Measurements from ENCODE around the gene GABRB3.

The GABRB3 gene

DNA sequence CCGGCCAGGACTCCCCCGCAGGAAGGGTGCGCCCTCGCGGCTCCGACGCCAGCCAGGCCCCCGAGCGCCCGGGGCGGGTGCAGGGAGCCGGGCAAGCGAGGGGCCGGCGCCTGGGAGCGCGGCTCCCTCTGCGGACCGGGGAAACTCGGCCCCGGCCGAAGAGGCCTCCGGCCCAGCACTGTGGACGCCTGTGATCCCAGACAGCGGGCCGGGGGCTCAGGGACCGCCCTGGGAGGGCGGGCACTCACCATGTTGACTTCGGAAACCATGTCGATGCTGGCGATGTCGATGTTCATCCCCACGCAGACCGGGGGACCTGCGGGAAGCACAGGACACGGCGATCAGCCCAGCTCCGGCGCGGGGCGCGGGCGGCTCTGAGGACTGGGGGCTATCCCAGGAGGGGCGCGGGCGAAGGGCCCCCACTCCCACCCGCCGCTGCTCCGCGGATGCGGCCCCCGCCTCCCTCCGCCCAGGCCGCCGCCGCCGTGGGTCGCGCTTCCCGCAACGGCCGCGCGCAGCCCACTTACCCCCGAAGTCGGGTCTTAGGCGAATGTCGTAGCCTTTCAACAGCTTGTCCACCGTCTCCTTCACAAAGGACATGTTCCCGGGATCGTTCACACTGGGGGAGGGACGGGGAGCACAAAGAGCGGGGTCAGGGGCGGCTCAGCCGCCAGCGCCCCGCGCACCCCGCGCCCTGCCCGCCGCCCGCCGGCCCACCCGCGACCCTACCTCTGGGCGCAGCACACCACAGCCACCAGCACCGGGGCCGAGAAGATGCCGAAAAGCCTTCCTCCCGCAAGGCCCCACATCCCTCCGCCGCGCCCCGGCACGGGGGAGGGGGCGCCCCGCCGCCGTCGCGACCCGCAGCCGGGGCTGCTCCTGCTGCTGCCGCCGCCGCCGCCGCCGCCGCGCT, at the start of gene GABRB3:
Gene GABRB3 (minus strand): TSS at position 913 of the 913 bp plus-strand sequence.
- DNase-seq (ENCODE audit: low read depth), result no peak

DNA sequence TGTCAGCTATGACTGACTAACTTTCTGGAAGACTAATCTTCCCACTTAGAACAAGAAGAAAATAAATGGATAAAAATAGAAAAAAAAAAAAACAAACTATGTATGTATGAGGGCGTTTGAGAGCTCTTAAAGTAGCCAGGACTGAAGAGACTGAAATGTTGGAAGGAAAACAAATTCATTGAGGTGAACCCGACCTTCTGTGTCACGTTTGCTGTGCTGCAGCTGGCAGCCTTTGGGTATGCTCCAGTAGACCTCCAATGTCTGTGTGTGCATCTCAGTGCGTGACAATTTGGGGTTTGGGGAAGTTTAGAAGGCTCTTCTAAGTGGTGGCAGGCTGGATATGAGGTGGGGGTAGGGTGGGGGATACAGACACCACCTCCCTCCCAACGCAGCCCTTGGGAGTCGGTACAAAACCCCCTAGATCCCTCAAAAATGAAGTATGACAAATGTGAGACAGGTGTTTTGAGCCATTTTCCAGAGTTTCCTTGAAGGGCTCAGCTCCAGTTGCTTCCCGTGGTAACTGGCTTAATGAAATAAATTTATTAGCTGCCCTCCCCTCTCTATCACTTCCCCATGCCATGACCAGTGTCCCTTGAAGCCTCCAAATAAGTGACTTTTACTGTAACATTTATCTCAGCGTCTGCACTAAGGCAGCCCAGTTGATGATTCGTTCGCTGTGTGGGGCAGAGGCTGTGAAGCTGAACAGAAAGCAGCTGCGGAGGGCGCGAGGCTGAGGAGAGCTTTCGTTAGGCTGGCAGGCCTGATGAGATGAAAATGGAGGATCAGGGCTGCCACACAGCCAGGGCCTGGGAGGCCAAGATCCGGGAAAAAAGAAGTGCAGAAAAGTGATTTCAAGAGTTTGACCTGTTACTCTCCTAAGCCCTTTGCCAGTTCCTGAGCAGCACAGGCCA, 34.9 kb upstream of the GABRB3 start:
- DNase-seq (ENCODE audit: low read depth), result no peak

DNA sequence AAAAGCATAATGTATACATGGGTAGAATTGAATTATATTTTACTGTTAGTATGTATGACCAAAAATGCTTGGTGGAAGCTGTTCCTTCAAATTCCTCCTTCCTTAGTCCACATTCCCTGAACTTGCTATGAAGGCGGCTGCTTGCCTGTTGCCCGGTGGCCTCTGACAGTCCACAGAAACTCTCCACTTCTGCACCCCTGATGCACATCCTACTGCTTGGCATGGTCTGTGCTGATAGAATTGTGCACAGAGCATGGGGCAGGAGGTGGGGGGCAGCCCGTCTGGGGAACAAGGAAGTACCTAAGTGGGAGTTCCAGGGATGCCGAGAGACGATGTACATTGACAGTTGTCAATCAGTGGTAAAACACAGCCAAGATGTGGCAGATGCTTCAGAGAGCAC, 33.7 kb upstream of the GABRB3 start:
- DNase-seq (ENCODE audit: low read depth), result no peak

- DNase-seq (ENCODE audit: low read depth), result no peak
Measured at GRCh38 chr15:26806151-26806550, 33.3 kb upstream of the GABRB3 start.

DNA sequence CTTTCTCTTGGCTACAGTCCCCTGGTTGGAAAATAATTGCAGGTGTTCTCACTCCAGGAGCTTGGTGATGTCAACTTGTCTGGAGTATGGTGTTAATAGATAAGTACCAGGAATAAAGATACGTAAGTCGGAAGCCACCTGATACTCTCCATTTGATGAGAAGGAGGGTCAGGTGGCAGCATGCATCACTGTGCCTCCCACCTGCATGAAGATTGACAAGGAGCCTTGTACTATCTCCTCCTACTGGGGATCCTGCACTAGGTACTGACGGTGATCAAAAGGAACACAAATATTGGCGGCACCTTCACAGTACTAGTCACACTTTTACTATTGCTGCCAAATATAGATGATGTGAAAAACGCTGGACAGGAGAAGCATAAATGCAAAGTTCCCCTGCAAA, 32.6 kb upstream of the GABRB3 start:
- DNase-seq (ENCODE audit: low read depth), result no peak

- no peak for DNase-seq (ENCODE audit: low read depth)
Measured at GRCh38 chr15:26804063-26804804, 31.4 kb upstream of the GABRB3 start.

DNA sequence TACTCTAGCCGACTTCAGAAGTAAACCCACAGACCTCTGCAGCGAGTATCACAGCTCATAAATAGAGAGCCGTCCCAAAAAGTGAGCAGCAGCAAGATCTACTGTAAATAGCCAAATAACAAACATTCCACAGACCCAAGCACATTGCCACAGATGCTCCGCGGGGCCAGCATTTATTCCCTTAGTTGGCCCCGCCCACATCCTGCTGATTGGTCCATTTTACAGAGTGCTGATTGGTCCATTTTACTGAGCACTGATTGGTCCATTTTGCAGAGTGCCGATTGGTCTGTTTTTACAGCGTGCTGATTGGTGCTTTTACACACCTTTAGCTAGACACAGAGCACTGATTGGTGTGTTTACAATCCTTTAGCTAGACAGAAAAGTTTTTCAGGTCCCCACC, 17.3 kb upstream of the GABRB3 start:
- no peak for DNase-seq (ENCODE audit: low read depth)

GRCh38 chr15:26781816-26782215, 8.9 kb upstream of the GABRB3 start:
- no peak for DNase-seq (ENCODE audit: low read depth)

DNA sequence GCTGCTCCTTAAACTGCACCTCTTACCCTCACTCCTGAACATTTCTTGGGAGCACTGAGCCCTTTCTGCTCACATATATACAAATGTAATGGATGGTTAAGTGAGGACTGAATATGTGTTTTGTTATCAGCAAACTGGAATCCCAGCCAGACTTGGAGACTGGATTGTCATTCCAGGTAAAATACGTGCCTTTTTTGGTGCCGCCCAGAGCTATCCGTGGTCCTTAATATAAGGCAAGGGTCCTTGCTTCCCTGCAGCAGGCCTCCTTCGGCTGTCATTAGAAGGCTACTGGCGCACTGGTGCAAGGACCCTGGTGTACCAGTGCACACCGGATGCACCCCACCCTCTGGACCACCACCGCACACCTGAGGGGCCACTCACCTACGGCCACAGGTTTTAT, 1.1 kb upstream of the GABRB3 start:
- DNase-seq (ENCODE audit: low read depth), result no peak

DNA sequence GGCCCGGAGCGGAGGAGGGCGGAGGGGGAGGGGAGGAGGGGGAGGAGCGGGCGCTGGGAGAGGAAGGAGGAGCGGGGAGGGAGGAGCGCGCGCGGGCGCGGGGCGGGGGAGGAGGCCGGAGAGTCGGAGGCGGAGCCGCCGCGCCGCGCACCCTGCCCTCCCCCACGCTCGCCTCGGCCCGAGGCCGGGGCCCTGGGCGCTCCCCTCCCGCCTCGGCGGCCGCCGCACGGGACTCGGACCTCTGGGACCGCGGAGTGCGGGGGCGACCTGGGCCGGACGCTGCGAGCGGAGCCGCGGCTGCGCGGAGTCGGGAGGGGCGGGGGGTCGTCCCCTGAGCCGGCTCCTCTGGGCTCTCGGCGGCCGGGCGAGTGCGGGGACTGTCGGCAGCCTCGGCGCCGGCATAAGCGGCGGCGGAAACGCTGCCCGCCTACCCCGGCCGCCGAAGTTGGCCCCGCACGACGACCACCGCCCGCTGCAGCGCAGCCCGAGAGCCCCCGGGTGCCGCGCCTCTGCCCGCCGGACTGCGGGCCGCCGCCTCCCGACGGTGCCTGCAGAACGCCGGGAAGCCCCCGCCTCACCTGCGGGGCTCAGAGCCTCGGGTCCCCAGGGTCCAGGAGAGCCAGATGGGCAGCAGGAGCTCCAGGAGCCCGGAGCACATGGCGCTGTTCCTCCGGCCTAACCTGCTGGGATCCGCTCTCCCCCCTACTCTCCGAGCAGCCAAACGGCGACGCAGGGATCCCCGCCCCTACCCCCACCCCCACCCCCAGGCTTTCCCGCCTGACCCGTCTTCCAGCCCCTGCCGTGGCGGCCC, 406 bp upstream of the GABRB3 start:
- DNase-seq (ENCODE audit: low read depth), result no peak

DNA sequence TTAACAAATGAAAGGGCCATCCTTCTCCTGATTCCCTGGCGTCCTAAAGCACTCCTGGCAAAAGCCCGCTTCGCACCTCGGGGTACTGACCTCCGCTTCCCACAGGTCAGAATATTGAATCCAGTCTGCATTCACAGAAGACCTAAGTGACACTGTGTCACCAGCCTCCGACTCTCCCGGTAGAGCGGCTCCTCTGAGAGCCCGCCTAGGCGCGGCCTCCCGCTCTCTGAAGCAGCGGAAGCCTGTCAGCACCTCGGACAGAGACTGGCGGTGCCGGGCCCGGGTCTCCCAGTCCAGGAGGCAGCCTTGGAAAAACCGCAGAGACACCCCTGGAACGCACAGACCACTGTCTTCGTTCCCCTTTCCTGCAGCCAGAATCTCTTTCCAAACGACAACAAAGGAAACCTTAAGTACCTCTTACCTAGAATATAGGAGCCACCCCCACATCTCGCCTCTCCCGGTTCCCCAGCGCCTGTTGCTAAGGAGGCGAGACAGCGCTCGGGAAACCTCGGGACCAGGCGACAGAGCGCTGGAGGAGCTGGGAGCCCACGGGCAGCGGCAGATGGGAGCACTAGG, 1.2 kb downstream of the GABRB3 start:
- DNase-seq (ENCODE audit: low read depth), result no peak

DNA sequence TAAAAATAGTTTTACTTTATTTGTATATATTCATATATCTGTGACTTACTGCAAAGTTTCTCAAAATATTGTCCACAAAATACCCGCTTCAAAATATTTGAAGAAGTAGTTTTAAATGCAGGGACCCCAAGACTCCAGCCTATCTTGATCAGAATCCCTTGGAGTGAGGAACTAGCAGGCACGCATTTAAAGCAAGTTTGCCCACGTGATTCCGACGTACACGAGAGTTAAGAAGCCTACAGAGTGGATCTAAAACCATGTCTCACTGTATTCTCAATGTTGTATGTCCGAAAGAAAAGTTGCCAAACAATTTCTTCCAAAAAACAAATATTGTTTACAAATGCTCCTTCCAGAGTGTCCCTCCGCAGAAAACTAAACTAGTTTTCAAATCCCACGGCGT, 1.7 kb downstream of the GABRB3 start:
- no peak for DNase-seq (ENCODE audit: low read depth)

DNA sequence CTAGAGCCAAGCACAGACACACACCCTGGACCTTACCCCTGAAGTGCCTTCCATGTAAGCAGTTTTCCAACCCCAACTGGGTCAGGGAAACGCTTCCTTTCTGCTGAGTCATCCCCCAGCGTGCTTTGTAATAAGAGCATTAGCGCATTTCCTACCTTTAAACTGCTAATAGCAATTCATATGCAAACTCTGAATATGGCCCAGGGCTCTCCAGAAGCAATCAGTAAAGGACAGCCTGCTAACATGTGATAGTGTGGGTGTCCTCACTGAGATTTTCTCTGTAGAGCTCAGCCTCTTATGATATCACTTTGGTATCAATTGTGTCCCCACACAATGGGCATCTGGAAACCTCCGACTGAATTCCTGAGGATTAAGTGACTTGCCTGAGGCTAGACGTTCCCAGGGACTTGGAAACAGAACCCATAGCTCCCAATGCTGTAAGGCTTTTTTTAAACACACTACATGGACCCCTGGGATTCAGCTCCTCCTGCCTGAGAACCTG, 5.6 kb downstream of the GABRB3 start:
- DNase-seq (ENCODE audit: low read depth), result no peak

- DNase-seq (ENCODE audit: low read depth), result no peak
Measured at GRCh38 chr15:26766262-26766661, 6.6 kb downstream of the GABRB3 start.

- no peak for DNase-seq (ENCODE audit: low read depth)
Measured at GRCh38 chr15:26759986-26760385, 12.9 kb downstream of the GABRB3 start.

DNA sequence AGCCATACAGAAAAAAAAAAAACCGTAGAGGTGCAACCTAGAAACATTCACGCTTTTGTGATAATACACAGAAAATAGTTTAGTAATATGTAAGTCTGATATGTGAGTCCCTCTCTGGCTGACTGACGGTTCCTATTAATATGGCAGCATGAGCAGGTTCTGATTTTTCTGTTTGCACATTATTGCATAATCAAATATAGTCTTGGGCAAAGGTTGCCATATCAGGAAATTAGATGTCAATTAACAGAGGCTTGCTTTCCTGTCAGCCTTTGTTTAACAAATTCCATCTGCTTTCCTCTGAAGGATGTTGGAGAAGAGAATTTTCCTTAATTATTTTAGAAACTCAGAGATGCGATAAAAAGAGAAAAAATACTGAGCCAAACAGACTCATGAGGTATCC, 14.8 kb downstream of the GABRB3 start:
- no peak for DNase-seq (ENCODE audit: low read depth)

DNA sequence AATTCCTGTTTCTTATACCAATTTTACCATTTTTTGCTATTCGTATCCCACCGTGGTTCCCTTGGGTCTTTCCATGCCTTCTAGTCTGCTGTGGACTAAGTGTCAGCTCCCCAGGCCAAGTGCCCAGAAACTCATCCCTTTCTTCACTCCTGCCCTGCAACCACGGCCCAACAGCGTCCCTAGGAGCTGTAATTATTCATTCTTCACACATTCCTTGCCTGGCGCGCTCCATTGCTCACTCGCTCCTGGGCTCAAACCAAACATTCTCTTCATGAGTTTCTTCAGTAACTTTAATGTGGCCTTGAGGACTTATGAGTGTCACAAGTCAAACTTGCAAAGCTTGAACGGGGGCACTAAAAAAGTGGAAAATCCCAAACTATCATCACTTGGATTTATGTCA, 15.7 kb downstream of the GABRB3 start:
- no peak for DNase-seq (ENCODE audit: low read depth)

- DNase-seq (ENCODE audit: low read depth), result no peak
Measured at GRCh38 chr15:26744894-26745293, 28.0 kb downstream of the GABRB3 start.

- no peak for DNase-seq (ENCODE audit: low read depth)
Measured at GRCh38 chr15:26739791-26740190, 33.1 kb downstream of the GABRB3 start.

GRCh38 chr15:26738996-26739395, 33.9 kb downstream of the GABRB3 start:
- DNase-seq (ENCODE audit: low read depth), result no peak
